Ishikawa (cell line): Measurements from ENCODE around the gene SLC7A14.

ENCODE experiments used
- CEBPB ChIP-seq: IDR thresholded peaks from 2 replicates; pipeline ENCODE4 v1.6.1; 2012
- CREB1 ChIP-seq: IDR thresholded peaks from 2 replicates; pipeline ENCODE4 v1.6.1; 2012; ENCODE audit warnings: low read depth
- EP300 ChIP-seq: IDR thresholded peaks from 2 replicates; pipeline ENCODE4 v1.6.1; 2012; ENCODE audit warnings: borderline replicate concordance
- FOXM1 ChIP-seq: IDR thresholded peaks from 2 replicates; pipeline ENCODE4 v1.6.1; 2012; ENCODE audit warnings: low read depth, borderline replicate concordance
- NFIC ChIP-seq: IDR thresholded peaks from 2 replicates; pipeline ENCODE4 v1.6.1; 2012
- RAD21 ChIP-seq: IDR thresholded peaks from 2 replicates; pipeline ENCODE4 v1.6.1; 2012; ENCODE audit warnings: low read depth
- TAF1 ChIP-seq: IDR thresholded peaks from 2 replicates; pipeline ENCODE4 v1.6.1; 2012; ENCODE audit warnings: low read depth, mild to moderate bottlenecking
- TEAD4 ChIP-seq: IDR thresholded peaks from 2 replicates; pipeline ENCODE4 v1.6.1; 2012
- YY1 ChIP-seq: IDR thresholded peaks from 2 replicates; pipeline ENCODE4 v1.6.1; 2012; ENCODE audit warnings: low read depth
- ZBTB7A ChIP-seq: IDR thresholded peaks from 2 replicates; pipeline ENCODE4 v1.6.1; 2012; ENCODE audit warnings: low read depth
- TF ChIP-seq, protein P1 (sequence below): IDR thresholded peaks from 2 replicates; pipeline ENCODE4 v1.6.1; 2012
- TF ChIP-seq, protein P2 (sequence below): IDR thresholded peaks from 2 replicates; pipeline ENCODE4 v1.6.1; 2012
- TF ChIP-seq, protein P3 (sequence below): IDR thresholded peaks from 2 replicates; pipeline ENCODE4 v1.6.1; 2012; ENCODE audit warnings: low read depth, mild to moderate bottlenecking

DNA sequence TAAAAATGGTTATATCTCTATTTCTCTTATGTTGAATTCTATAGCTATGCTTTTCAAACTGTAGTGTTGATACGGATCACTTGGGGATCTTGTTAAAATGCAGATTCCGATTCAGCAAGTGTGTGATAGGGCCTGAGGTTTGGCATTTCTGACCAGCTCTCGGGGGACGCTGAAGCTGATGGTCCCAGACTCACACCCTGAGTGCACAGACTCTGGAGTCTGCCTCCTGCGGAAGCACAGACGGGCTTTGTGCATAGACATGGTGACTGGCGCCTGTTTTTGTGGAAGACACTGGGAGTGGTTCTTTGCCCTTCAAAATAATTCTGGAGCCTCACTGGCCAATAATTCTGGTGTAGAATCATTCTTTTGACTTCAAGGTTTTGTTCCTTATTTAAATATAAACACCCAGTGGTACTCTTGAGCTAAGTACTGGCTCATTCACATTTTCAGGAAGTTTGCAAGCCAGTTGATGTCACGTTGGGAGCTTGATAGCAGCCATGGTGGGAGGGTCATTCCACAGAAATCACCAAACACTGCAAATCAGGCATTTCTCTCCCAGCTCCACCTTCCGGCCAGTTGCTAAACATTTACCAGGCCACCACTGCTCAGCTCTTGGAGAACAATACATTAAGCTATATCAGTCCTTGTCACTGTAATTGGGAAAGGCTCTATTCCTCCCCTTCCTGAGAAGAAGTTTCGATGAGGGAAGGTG lies 148.0 kb downstream of the SLC7A14 start:
- no peak for TF ChIP-seq CEBPB
- TF ChIP-seq, protein P1, sequence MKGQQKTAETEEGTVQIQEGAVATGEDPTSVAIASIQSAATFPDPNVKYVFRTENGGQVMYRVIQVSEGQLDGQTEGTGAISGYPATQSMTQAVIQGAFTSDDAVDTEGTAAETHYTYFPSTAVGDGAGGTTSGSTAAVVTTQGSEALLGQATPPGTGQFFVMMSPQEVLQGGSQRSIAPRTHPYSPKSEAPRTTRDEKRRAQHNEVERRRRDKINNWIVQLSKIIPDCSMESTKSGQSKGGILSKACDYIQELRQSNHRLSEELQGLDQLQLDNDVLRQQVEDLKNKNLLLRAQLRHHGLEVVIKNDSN = no peak
- TF ChIP-seq YY1 = no peak
- TF ChIP-seq FOXM1 = no peak
- no peak for TF ChIP-seq EP300
- no peak for TF ChIP-seq TEAD4
- TF ChIP-seq RAD21 = no peak
- no peak for TF ChIP-seq CREB1
- TF ChIP-seq, protein P2, sequence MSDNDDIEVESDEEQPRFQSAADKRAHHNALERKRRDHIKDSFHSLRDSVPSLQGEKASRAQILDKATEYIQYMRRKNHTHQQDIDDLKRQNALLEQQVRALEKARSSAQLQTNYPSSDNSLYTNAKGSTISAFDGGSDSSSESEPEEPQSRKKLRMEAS = no peak
- no peak for TF ChIP-seq ZBTB7A
- TF ChIP-seq, protein P3, sequence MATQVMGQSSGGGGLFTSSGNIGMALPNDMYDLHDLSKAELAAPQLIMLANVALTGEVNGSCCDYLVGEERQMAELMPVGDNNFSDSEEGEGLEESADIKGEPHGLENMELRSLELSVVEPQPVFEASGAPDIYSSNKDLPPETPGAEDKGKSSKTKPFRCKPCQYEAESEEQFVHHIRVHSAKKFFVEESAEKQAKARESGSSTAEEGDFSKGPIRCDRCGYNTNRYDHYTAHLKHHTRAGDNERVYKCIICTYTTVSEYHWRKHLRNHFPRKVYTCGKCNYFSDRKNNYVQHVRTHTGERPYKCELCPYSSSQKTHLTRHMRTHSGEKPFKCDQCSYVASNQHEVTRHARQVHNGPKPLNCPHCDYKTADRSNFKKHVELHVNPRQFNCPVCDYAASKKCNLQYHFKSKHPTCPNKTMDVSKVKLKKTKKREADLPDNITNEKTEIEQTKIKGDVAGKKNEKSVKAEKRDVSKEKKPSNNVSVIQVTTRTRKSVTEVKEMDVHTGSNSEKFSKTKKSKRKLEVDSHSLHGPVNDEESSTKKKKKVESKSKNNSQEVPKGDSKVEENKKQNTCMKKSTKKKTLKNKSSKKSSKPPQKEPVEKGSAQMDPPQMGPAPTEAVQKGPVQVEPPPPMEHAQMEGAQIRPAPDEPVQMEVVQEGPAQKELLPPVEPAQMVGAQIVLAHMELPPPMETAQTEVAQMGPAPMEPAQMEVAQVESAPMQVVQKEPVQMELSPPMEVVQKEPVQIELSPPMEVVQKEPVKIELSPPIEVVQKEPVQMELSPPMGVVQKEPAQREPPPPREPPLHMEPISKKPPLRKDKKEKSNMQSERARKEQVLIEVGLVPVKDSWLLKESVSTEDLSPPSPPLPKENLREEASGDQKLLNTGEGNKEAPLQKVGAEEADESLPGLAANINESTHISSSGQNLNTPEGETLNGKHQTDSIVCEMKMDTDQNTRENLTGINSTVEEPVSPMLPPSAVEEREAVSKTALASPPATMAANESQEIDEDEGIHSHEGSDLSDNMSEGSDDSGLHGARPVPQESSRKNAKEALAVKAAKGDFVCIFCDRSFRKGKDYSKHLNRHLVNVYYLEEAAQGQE = no peak
- no peak for TF ChIP-seq NFIC
- no peak for TF ChIP-seq TAF1
